ENCODE measurements around the gene CDCA4.

GRCh38 chr14:105026802-105027563 is 6.1 kb upstream of the CDCA4 start:
- TF ChIP-seq CTCF (IDR thresholded peaks at IDR 0.05; ENCODE audit: extremely low read depth in 1 of 2, insufficient read depth in 1 of 2, low read depth in 1 of 2, low read length in 2 of 2) (no peak), EZH2 (IDR thresholded peaks at IDR 0.05; ENCODE audit: borderline replicate concordance, low read depth, low read length, severe bottlenecking) (no peak), POLR2A (IDR thresholded peaks at IDR 0.05; ENCODE audit: low read depth, low read length) (no peak), MAX (IDR thresholded peaks at IDR 0.05; ENCODE audit: insufficient read depth, insufficient read length) (no peak), POLR2AphosphoS5 (IDR thresholded peaks at IDR 0.05; ENCODE audit: insufficient read depth, low read depth, low read length) (no peak), JUN (IDR thresholded peaks at IDR 0.05; ENCODE audit: borderline replicate concordance, insufficient read depth, insufficient read length, low read depth) (no peak), GATA2 (IDR thresholded peaks at IDR 0.05; ENCODE audit: insufficient read depth, insufficient read length, low read depth, low read length) (no peak)
